ENCODE results near the gene IL17C. TPM values are rescaled to one million over a fixed set of nuclear protein-coding genes. Genes with fewer than 3 reads are reported as not detected.
A peak's percentile ranks its signal among the peaks of the same experiment; 100 is the strongest.
"Not testable (repeated sequence)": the region's sequence is repeated elsewhere in the genome, so short reads cannot be mapped to it uniquely, and the experiment has no call there.

Gene IL17C
- total RNA-seq, 4 donors from 2014 or later = not detected

- no peak for DNase-seq (ENCODE audit: low spot score)
- no peak for TF ChIP-seq CTCF (IDR thresholded peaks at IDR 0.05)
- no peak for ATAC-seq (ENCODE audit: low FRiP score)
Observed at GRCh38 chr16:88661468-88661867, 23.1 kb downstream of the IL17C start.

GRCh38 chr16:88662222-88662842, 24.0 kb downstream of the IL17C start:
- TF ChIP-seq CTCF (IDR thresholded peaks at IDR 0.05) = no peak
- ATAC-seq (ENCODE audit: low FRiP score) = no peak

GRCh38 chr16:88662843-88663606, 24.7 kb downstream of the IL17C start, which contains the start of gene MVD:
Gene MVD (minus strand): TSS chr16:88663091. CDS start chr16:88663080, 11 bp downstream.
- peak; percentile 77 for DNase-seq (ENCODE audit: low spot score)
- ATAC-seq (ENCODE audit: low FRiP score) = peak; percentile 99
- no peak for TF ChIP-seq CTCF (IDR thresholded peaks at IDR 0.05)

More at GRCh38 chr16:88662222-88662842, 24.0 kb downstream of the IL17C start:
- no peak for DNase-seq (ENCODE audit: low spot score)

- ATAC-seq (ENCODE audit: low FRiP score) (no peak), DNase-seq (ENCODE audit: low spot score) (no peak)
- TF ChIP-seq CTCF (IDR thresholded peaks at IDR 0.05) = no peak
Observed at GRCh38 chr16:88665148-88665547, 26.8 kb downstream of the IL17C start.

- DNase-seq (ENCODE audit: low spot score) = no peak
- TF ChIP-seq CTCF (IDR thresholded peaks at IDR 0.05) = no peak
- no peak for ATAC-seq (ENCODE audit: low FRiP score)
Observed at GRCh38 chr16:88665570-88665969, 27.2 kb downstream of the IL17C start.

- DNase-seq (ENCODE audit: low spot score) = no peak
- no peak for ATAC-seq (ENCODE audit: low FRiP score)
- no peak for TF ChIP-seq CTCF (IDR thresholded peaks at IDR 0.05)
Observed at GRCh38 chr16:88667461-88667860, 29.1 kb downstream of the IL17C start.

GRCh38 chr16:88669493-88669892, 31.1 kb downstream of the IL17C start:
- ATAC-seq (ENCODE audit: low FRiP score) = not testable (repeated sequence)

More at GRCh38 chr16:88669493-88669892, 31.1 kb downstream of the IL17C start:
- DNase-seq (ENCODE audit: low spot score) = not testable (repeated sequence)

All from omental fat pad (tissue), 4 donors.